ENCODE data around the gene CMTM4.

DNA sequence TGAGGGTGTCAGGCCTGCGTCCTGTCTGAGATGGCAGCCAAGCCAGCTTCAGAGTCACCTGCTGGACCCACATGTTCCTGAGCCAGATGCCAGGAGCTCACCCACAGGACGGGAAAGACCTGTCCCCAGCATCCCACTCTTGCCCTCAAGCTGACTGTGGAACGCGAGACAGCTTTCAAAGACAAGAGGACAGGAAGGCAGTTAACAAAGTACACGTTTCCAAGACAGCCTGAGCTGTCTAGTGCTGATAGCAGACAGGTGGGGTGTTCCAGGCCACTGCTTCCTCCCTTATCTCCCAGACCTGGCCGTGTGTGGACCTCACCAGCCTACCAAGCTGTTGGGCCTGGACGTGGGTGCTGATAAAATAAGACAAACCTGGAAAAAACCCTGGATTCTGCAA lies 78.8 kb downstream of the CMTM4 start:
- no peak for TF ChIP-seq POLR2A (IDR thresholded peaks at IDR 0.05)
- TF ChIP-seq, protein P1, sequence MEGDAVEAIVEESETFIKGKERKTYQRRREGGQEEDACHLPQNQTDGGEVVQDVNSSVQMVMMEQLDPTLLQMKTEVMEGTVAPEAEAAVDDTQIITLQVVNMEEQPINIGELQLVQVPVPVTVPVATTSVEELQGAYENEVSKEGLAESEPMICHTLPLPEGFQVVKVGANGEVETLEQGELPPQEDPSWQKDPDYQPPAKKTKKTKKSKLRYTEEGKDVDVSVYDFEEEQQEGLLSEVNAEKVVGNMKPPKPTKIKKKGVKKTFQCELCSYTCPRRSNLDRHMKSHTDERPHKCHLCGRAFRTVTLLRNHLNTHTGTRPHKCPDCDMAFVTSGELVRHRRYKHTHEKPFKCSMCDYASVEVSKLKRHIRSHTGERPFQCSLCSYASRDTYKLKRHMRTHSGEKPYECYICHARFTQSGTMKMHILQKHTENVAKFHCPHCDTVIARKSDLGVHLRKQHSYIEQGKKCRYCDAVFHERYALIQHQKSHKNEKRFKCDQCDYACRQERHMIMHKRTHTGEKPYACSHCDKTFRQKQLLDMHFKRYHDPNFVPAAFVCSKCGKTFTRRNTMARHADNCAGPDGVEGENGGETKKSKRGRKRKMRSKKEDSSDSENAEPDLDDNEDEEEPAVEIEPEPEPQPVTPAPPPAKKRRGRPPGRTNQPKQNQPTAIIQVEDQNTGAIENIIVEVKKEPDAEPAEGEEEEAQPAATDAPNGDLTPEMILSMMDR (IDR thresholded peaks at IDR 0.05), result no peak

All from esophagus squamous epithelium (tissue), 4 donors.